B cell (primary cell): ENCODE measurements around the gene LAP3. TPM values are rescaled to one million over a fixed set of nuclear protein-coding genes. Genes with fewer than 3 reads are reported as not detected.

Source experiments
- ATAC-seq: fragments of 200-7000 bp; cut with Tn5 transposase; one replicate; pipeline ENCODE4 v1.10.0; 2021; ENCODE audit warnings: low read depth, mild to moderate bottlenecking, moderate number of reproducible peaks, moderate library complexity
- CTCF ChIA-PET: fragments of 350-600 bp; sonication (Branson Sonifier 250); formaldehyde crosslinking; loops from one replicate; lab custom pipeline; 2021; ENCODE audit warnings: antibody characterized with exemption, inconsistent platforms; lab: Charles Lee
- POLR2A ChIA-PET: fragments of 350-600 bp; sonication (Branson Sonifier 250); formaldehyde crosslinking; loops from one replicate; lab custom pipeline; 2021; ENCODE audit warnings: antibody characterized with exemption; lab: Charles Lee
- DNase-seq: peaks from one replicate; pipeline ENCODE4 v3.0.0; 2013
- H2AFZ ChIP-seq: 2 replicates; pipeline ENCODE4 v1.6.1; 2012; ENCODE audit warnings: mild to moderate bottlenecking, low read depth, low read length; ENCODE audit not compliant: insufficient read depth, poor library complexity, severe bottlenecking
- H3K27ac ChIP-seq, 2 donors: 1 replicate in 1 of 2; 2 replicates in 1 of 2; pipeline ENCODE4 v1.5.1; 2012 to 2013; ENCODE audit warnings: low read length in 2 of 2, mild to moderate bottlenecking in 2 of 2, moderate library complexity in 1 of 2
- H3K27me3 ChIP-seq, 4 experiments: fragments of 200-600 bp in 1 of 4; sonication (generic) in 1 of 4; replicated peaks in 1 of 4; 1 replicate in 2 of 4; 2 replicates in 2 of 4; pipeline versions ENCODE4 v1.6.1 to v1.7.0; 2013 to 2016; ENCODE audit warnings: low read length in 3 of 4, mild to moderate bottlenecking in 2 of 4, mixed read lengths in 1 of 4, moderate library complexity in 1 of 4; ENCODE audit not compliant: insufficient read depth in 4 of 4, control insufficient read depth in 3 of 4; ENCODE audit errors: control extremely low read depth in 1 of 4
- H3K36me3 ChIP-seq, 2 experiments: replicated peaks in 1 of 2; 1 replicate in 1 of 2; 2 replicates in 1 of 2; pipeline versions ENCODE4 v1.6.1 to v1.7.1; 2013; ENCODE audit warnings: low read length in 1 of 2; ENCODE audit not compliant: insufficient read depth in 2 of 2, control insufficient read depth in 1 of 2; ENCODE audit errors: control extremely low read depth in 1 of 2, extremely low read depth in 1 of 2
- H3K4me1 ChIP-seq, 2 donors: fragments of 200-600 bp in 1 of 2; sonication (generic) in 1 of 2; 1 replicate in 1 of 2; 2 replicates in 1 of 2; pipeline versions ENCODE4 v1.5.1 to v1.6.1; 2013 to 2017; ENCODE audit warnings: low read length in 2 of 2; ENCODE audit not compliant: control insufficient read depth in 2 of 2, insufficient read depth in 2 of 2
- H3K4me2 ChIP-seq: replicated peaks from 2 replicates; pipeline ENCODE3; 2012; ENCODE audit warnings: mild to moderate bottlenecking, low read depth, low read length; ENCODE audit not compliant: poor library complexity, severe bottlenecking
- H3K4me3 ChIP-seq, 5 experiments: fragments of 200-600 bp in 1 of 5; sonication (generic) in 1 of 5; 1 replicate in 3 of 5; 2 replicates in 2 of 5; pipeline versions ENCODE4 v1.5.1 to v1.7.0; 2011 to 2016; ENCODE audit warnings: low read length in 4 of 5, mild to moderate bottlenecking in 4 of 5, low read depth in 2 of 5, control low read depth in 1 of 5, moderate library complexity in 1 of 5; ENCODE audit not compliant: insufficient read depth in 1 of 5; ENCODE audit errors: control extremely low read depth in 1 of 5, extremely low read depth in 1 of 5
- H3K79me2 ChIP-seq: fragments of 200-600 bp; sonication (generic); one replicate; pipeline ENCODE4 v1.6.0; 2016; ENCODE audit warnings: low read length; ENCODE audit not compliant: control insufficient read depth, insufficient read depth
- H3K9ac ChIP-seq: fragments of 200-600 bp; sonication (generic); 2 replicates; pipeline ENCODE4 v1.6.1; 2017; ENCODE audit warnings: mild to moderate bottlenecking, low read length, moderate library complexity
- H3K9me3 ChIP-seq, 3 donors: one replicate each; pipeline versions ENCODE4 v1.6.1 to v1.7.1; 2013; ENCODE audit warnings: low read length in 2 of 3; ENCODE audit not compliant: control insufficient read depth in 2 of 3, insufficient read depth in 1 of 3; ENCODE audit errors: control extremely low read depth in 1 of 3
- H4K20me1 ChIP-seq: 2 replicates; pipeline ENCODE4 v1.6.0; 2012; ENCODE audit warnings: mild to moderate bottlenecking, low read length; ENCODE audit not compliant: insufficient read depth, control insufficient read depth, poor library complexity, severe bottlenecking
- H3K27ac Mint-ChIP-seq: one replicate; pipeline ENCODE4 v1.8.0; 2021; ENCODE audit warnings: mixed read lengths
- H3K27me3 Mint-ChIP-seq: one replicate; pipeline ENCODE4 v1.8.0; 2021; ENCODE audit warnings: mixed read lengths
- H3K4me1 Mint-ChIP-seq: one replicate; pipeline ENCODE4 v1.8.0; 2021; ENCODE audit warnings: mixed read lengths
- H3K4me3 Mint-ChIP-seq: one replicate; pipeline ENCODE4 v1.8.0; 2021; ENCODE audit warnings: mixed read lengths
- H3K9me3 Mint-ChIP-seq: one replicate; pipeline ENCODE4 v1.8.0; 2022; ENCODE audit warnings: mixed read lengths; ENCODE audit not compliant: insufficient read depth
- EZH2 ChIP-seq: IDR thresholded peaks from 2 replicates; pipeline ENCODE4 v1.6.1; 2012; ENCODE audit warnings: borderline replicate concordance, low read depth, mild to moderate bottlenecking, moderate library complexity, low read length; ENCODE audit not compliant: insufficient read depth, poor library complexity, severe bottlenecking
- WGBS: methylation state at CpG from one replicate; pipeline ENCODE4 v1.1.5; 2013; ENCODE audit warnings: missing lambda C conversion rate; ENCODE audit not compliant: insufficient coverage; 5-methylcytosine and 5-hydroxymethylcytosine counted together
- intact Hi-C: fragments of 100-400 bp; cut with micrococcal nuclease; formaldehyde crosslinking; loops from one replicate; pipeline ENCODE4 v1.10.0; 2022
- polyA plus RNA-seq: library from polyadenylated mRNA; depleted of rRNA; stranded (reverse); fragments of >200 nt; gene quantifications from 2 replicates; pipeline ENCODE4 v1.2.3, GENCODE V29; 2012
- total RNA-seq, 2 donors: library from RNA; stranded (reverse); fragments of 120-200 nt in 1 of 2; gene quantifications; 1 replicate in 1 of 2; 2 replicates in 1 of 2; pipeline versions ENCODE4 v1.2.3 to v1.2.4, GENCODE V29; 2013 to 2022
- TF ChIP-seq, protein P1 (sequence below): fragments of 200-600 bp; IDR thresholded peaks from one replicate; pipeline ENCODE4 v1.8.0; 2022; ENCODE audit warnings: antibody characterized with exemption, mild to moderate bottlenecking

Gene LAP3
- total and polyA plus RNA-seq, 2 donors (not counting 1 experiment from before 2014, with no cell fraction given): 18.4 to 30.1 TPM

GRCh38 chr4:17565846-17566245 is 11.2 kb upstream of the LAP3 start:
- ChIA-PET CTCF (no interaction called here), POLR2A (no interaction called here)
- intact Hi-C loops: no loop called here

GRCh38 chr4:17567271-17567670 is 9.7 kb upstream of the LAP3 start:
- ChIA-PET CTCF (interaction anchor here (0.6 to 1.1 kb wide), 2 partner anchors 18 to 61 kb away, joined by 3 read pairs; no protein-coding TSS in a partner anchor), POLR2A (interaction anchor here (1.3 kb wide), 1 partner anchor 10 kb away, joined by 3 read pairs; the partner anchor contains the start of gene LAP3)
- no peak overlapping the region for H2AFZ ChIP-seq
- no CpG with 5 or more reads among the region's 2 CpGs for WGBS
- no peak overlapping the region for H3K27ac Mint-ChIP-seq
- TF ChIP-seq, protein P1, sequence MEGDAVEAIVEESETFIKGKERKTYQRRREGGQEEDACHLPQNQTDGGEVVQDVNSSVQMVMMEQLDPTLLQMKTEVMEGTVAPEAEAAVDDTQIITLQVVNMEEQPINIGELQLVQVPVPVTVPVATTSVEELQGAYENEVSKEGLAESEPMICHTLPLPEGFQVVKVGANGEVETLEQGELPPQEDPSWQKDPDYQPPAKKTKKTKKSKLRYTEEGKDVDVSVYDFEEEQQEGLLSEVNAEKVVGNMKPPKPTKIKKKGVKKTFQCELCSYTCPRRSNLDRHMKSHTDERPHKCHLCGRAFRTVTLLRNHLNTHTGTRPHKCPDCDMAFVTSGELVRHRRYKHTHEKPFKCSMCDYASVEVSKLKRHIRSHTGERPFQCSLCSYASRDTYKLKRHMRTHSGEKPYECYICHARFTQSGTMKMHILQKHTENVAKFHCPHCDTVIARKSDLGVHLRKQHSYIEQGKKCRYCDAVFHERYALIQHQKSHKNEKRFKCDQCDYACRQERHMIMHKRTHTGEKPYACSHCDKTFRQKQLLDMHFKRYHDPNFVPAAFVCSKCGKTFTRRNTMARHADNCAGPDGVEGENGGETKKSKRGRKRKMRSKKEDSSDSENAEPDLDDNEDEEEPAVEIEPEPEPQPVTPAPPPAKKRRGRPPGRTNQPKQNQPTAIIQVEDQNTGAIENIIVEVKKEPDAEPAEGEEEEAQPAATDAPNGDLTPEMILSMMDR: no peak
- TF ChIP-seq EZH2: no peak
- H3K36me3 ChIP-seq: no peaks in the 10 kb centered on the region
- H3K27me3 ChIP-seq: peaks cover 0 to 6% (median 0%) of the 10 kb centered on the region in 4 experiments
- H3K9me3 ChIP-seq: no peaks in the 10 kb centered on the region
- no peak overlapping the region for H3K9ac ChIP-seq
- no peak overlapping the region for H3K4me2 ChIP-seq
- no peaks in the 10 kb centered on the region for H3K79me2 ChIP-seq
- no peaks in the 10 kb centered on the region for H3K9me3 Mint-ChIP-seq
- no peaks in the 10 kb centered on the region for H3K4me1 Mint-ChIP-seq
- peaks cover 13% of the 10 kb centered on the region for H3K27me3 Mint-ChIP-seq
- H3K4me1 ChIP-seq: no peaks in the 10 kb centered on the region
- H3K4me3 ChIP-seq: no peak overlapping the region
- no peak overlapping the region for H3K27ac ChIP-seq
- H3K4me3 Mint-ChIP-seq: no peak overlapping the region
- intact Hi-C loops: no loop called here
- DNase-seq: no peak
- ATAC-seq: no peak
- no peaks in the 10 kb centered on the region for H4K20me1 ChIP-seq

More at GRCh38 chr4:17565846-17566245, 11.2 kb upstream of the LAP3 start:
- no peaks in the 10 kb centered on the region for H3K9me3 Mint-ChIP-seq
- Histone ChIP-seq H3K27me3 (peaks cover 0 to 6% (median 0%) of the 10 kb centered on the region in 4 experiments), H3K9me3 (no peaks in the 10 kb centered on the region), H3K4me3 (no peak overlapping the region), H3K4me2 (no peak overlapping the region), H3K36me3 (no peaks in the 10 kb centered on the region), H2AFZ (no peak overlapping the region), H3K79me2 (no peaks in the 10 kb centered on the region), H3K27ac (no peak overlapping the region), H3K4me1 (no peaks in the 10 kb centered on the region), H4K20me1 (no peaks in the 10 kb centered on the region), H3K9ac (no peak overlapping the region)
- DNase-seq (no peak), ATAC-seq (no peak)
- TF ChIP-seq, protein P1: no peak
- TF ChIP-seq EZH2: no peak
- H3K4me3 Mint-ChIP-seq: no peak overlapping the region
- H3K27me3 Mint-ChIP-seq: peaks cover 13% of the 10 kb centered on the region
- WGBS: 100% methylated on average over 3 of the region's 3 CpGs
- H3K4me1 Mint-ChIP-seq: no peaks in the 10 kb centered on the region
- H3K27ac Mint-ChIP-seq: no peak overlapping the region
